Liver (tissue), 9 donors: ENCODE measurements around the gene ZNF22. TPM values are rescaled to one million over a fixed set of nuclear protein-coding genes. Genes with fewer than 3 reads are reported as not detected.

ENCODE experiments used
- DNase-seq: peaks from one replicate; pipeline ENCODE4 v3.0.0-alpha.2; 2017; ENCODE audit warnings: low spot score
- H3K27ac ChIP-seq, 2 donors: one replicate each; pipeline ENCODE4 v1.7.0; 2013; ENCODE audit warnings: inconsistent platforms in 2 of 2, low read length in 2 of 2, control low read depth in 1 of 2, low read depth in 1 of 2, mild to moderate bottlenecking in 1 of 2
- H3K27me3 ChIP-seq, 4 donors: one replicate each; pipeline versions ENCODE4 v1.6.1 to v1.7.0; 2013; ENCODE audit warnings: low read length in 3 of 4, inconsistent platforms in 1 of 4, mild to moderate bottlenecking in 1 of 4, moderate library complexity in 1 of 4; ENCODE audit not compliant: control insufficient read depth in 4 of 4, insufficient read depth in 4 of 4
- H3K36me3 ChIP-seq, 4 donors: one replicate each; pipeline versions ENCODE4 v1.6.1 to v1.7.0; 2013; ENCODE audit warnings: low read length in 3 of 4, mild to moderate bottlenecking in 3 of 4, low read depth in 1 of 4, moderate library complexity in 1 of 4; ENCODE audit not compliant: control insufficient read depth in 4 of 4, insufficient read depth in 3 of 4
- H3K4me1 ChIP-seq, 4 donors: one replicate each; pipeline versions ENCODE4 v1.6.1 to v1.7.0; 2013; ENCODE audit warnings: low read length in 3 of 4, mild to moderate bottlenecking in 3 of 4, moderate library complexity in 1 of 4; ENCODE audit not compliant: control insufficient read depth in 4 of 4, insufficient read depth in 4 of 4
- H3K4me3 ChIP-seq, 3 donors: one replicate each; pipeline versions ENCODE4 v1.6.1 to v1.7.0; 2013; ENCODE audit warnings: low read length in 3 of 3, control low read depth in 1 of 3, low read depth in 1 of 3, mild to moderate bottlenecking in 1 of 3
- H3K9ac ChIP-seq, 2 donors: one replicate each; pipeline ENCODE4 v1.7.0; 2013; ENCODE audit warnings: low read length in 2 of 2, mild to moderate bottlenecking in 2 of 2, moderate library complexity in 2 of 2, control low read depth in 1 of 2, low read depth in 1 of 2
- H3K9me3 ChIP-seq, 4 donors: one replicate each; pipeline versions ENCODE4 v1.6.1 to v1.7.0; 2013; ENCODE audit warnings: low read length in 3 of 4; ENCODE audit not compliant: control insufficient read depth in 4 of 4
- ATF3 ChIP-seq: IDR thresholded peaks from 2 replicates; pipeline ENCODE4 v1.6.1; 2016; ENCODE audit warnings: antibody characterized with exemption
- CTCF ChIP-seq: fragments of 150-350 bp; IDR thresholded peaks from 2 replicates; pipeline ENCODE4 v1.5.1; 2017; ENCODE audit warnings: improper control_type of control experiment, low read depth, low read length; ENCODE audit not compliant: missing input control
- EGR1 ChIP-seq, 2 donors: IDR thresholded peaks; 2 replicates each; pipeline ENCODE4 v1.6.1; 2016 to 2018; ENCODE audit warnings: antibody characterized with exemption in 2 of 2, low read depth in 2 of 2
- FOXA1 ChIP-seq: IDR thresholded peaks from 2 replicates; pipeline ENCODE4 v1.6.1; 2016; ENCODE audit warnings: antibody characterized with exemption
- FOXA2 ChIP-seq: IDR thresholded peaks from 2 replicates; pipeline ENCODE4 v1.6.1; 2016; ENCODE audit warnings: antibody characterized with exemption
- GABPA ChIP-seq, 2 donors: IDR thresholded peaks in 1 of 2; conservative IDR thresholded peaks in 1 of 2; 2 replicates each; pipeline ENCODE4 v1.6.1; 2016; ENCODE audit warnings: antibody characterized with exemption in 2 of 2, mild to moderate bottlenecking in 1 of 2, moderate library complexity in 1 of 2
- HNF4A ChIP-seq, 2 donors: conservative IDR thresholded peaks; 2 replicates each; pipeline ENCODE4 v1.6.1; 2016; ENCODE audit warnings: antibody characterized with exemption in 2 of 2, mild to moderate bottlenecking in 2 of 2
- HNF4G ChIP-seq: IDR thresholded peaks from 2 replicates; pipeline ENCODE4 v1.6.1; 2016; ENCODE audit warnings: antibody characterized with exemption
- JUND ChIP-seq, 2 donors: IDR thresholded peaks; 2 replicates each; pipeline ENCODE4 v1.6.1; 2016; ENCODE audit warnings: antibody characterized with exemption in 2 of 2
- NR2F2 ChIP-seq: IDR thresholded peaks from 2 replicates; pipeline ENCODE4 v1.6.1; 2016; ENCODE audit warnings: antibody characterized with exemption
- RAD21 ChIP-seq, 2 donors: IDR thresholded peaks; 2 replicates each; pipeline ENCODE4 v1.6.1; 2016; ENCODE audit warnings: antibody characterized with exemption in 2 of 2, mild to moderate bottlenecking in 2 of 2
- RXRA ChIP-seq, 2 donors: IDR thresholded peaks; 2 replicates each; pipeline ENCODE4 v1.6.1; 2017 to 2018; ENCODE audit warnings: antibody characterized with exemption in 2 of 2, mild to moderate bottlenecking in 1 of 2
- SP1 ChIP-seq: IDR thresholded peaks from 2 replicates; pipeline ENCODE4 v1.6.1; 2018; ENCODE audit warnings: antibody characterized with exemption, mild to moderate bottlenecking
- TAF1 ChIP-seq: conservative IDR thresholded peaks from 2 replicates; pipeline ENCODE4 v1.6.1; 2016; ENCODE audit warnings: antibody characterized with exemption, mild to moderate bottlenecking
- YY1 ChIP-seq: IDR thresholded peaks from 2 replicates; pipeline ENCODE4 v1.6.1; 2016; ENCODE audit warnings: antibody characterized with exemption, mild to moderate bottlenecking
- ZBTB33 ChIP-seq: IDR thresholded peaks from 2 replicates; pipeline ENCODE4 v1.6.1; 2016; ENCODE audit warnings: antibody characterized with exemption
- WGBS: extraction: QIAGEN DNeasy Blood & Tissue Kit; methylation state at CpG from one replicate; pipeline ENCODE4 v1.1.7; 2013; 5-methylcytosine and 5-hydroxymethylcytosine counted together
- polyA plus RNA-seq, 2 donors: library from polyadenylated mRNA; stranded (reverse) in 1 of 2; unstranded in 1 of 2; fragments of 200-250 nt in 1 of 2; fragments of >200 nt in 1 of 2; fragmentation: Nextera tagmentation in 1 of 2; extraction: Ambion mirVana in 1 of 2; gene quantifications; one replicate each; pipeline versions ENCODE4 v1.2.1 to v1.2.3, GENCODE V29; 2013 to 2015
- total RNA-seq, 2 donors: library from RNA; depleted of rRNA; stranded (reverse); fragments of >200 nt; gene quantifications; one replicate each; pipeline ENCODE4 v1.2.3, GENCODE V29; 2014
- TF ChIP-seq, protein P1 (sequence below): IDR thresholded peaks from 2 replicates; pipeline ENCODE4 v1.6.1; 2016; ENCODE audit warnings: antibody characterized with exemption
- donor health status: healthy.
- donor health status: healthy.
- donor health status: healthy.
- donor health status: healthy.
- donor health status: healthy.

The ZNF22 gene
- total and polyA plus RNA-seq, 4 donors = 10.3 to 22.6 (median 20.3) TPM

GRCh38 chr10:44977287-44978212, 23.2 kb upstream of the ZNF22 start:
- peak overlapping the region; percentile 92 to 95 for H3K9ac ChIP-seq
- TF ChIP-seq SP1 (peak; percentile 11), EGR1 (IDR thresholded peaks at IDR 0.05; ENCODE audit: low read depth in 2 of 2) (peak in 1 of 2 donors; percentile 72), RXRA (IDR thresholded peaks at IDR 0.05) (peak; percentile 48 to 73), RAD21 (IDR thresholded peaks at IDR 0.05) (peak in 1 of 2 donors; percentile 11)
- TF ChIP-seq, protein P1, sequence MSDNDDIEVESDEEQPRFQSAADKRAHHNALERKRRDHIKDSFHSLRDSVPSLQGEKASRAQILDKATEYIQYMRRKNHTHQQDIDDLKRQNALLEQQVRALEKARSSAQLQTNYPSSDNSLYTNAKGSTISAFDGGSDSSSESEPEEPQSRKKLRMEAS = no peak
- H3K27ac ChIP-seq = peak overlapping the region; percentile 91 to 94
- no peaks in the 10 kb centered on the region for H3K27me3 ChIP-seq
- peaks cover 24 to 57% (median 46%) of the 10 kb centered on the region in 4 donors for H3K4me1 ChIP-seq
- peak overlapping the region; percentile 68 to 90 (median 88) for H3K4me3 ChIP-seq
- no peak for DNase-seq
- H3K9me3 ChIP-seq = no peaks in the 10 kb centered on the region
- H3K36me3 ChIP-seq = peaks cover 0 to 5% (median under 1%) of the 10 kb centered on the region in 4 donors
- 25% methylated on average over 25 of the region's 25 CpGs for WGBS

DNA sequence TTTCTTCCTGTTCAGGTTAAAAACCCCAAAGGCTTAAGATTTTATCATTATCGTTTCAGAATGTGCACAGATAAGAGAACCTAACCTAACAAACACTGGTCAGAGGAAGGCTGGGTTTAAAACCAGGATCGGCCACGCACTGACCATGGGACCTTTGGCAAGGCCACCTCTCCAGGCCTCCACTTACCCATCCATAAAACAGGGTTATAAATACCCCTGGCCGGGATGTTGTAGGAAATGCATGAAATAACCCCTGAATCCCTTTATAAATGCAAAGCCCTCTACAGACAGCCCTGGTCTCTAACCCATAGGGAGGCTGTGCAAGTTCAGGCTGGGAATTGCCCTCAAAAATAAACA, 22.5 kb upstream of the ZNF22 start:
- DNase-seq = no peak
- Histone ChIP-seq H3K4me1 (peaks cover 24 to 57% (median 48%) of the 10 kb centered on the region in 4 donors), H3K9me3 (no peaks in the 10 kb centered on the region), H3K4me3 (peak overlapping the region; percentile 68 to 90 (median 88)), H3K27me3 (no peaks in the 10 kb centered on the region), H3K36me3 (peaks cover 0 to 5% (median under 1%) of the 10 kb centered on the region in 4 donors), H3K27ac (peak overlapping the region; percentile 91 to 94), H3K9ac (peak overlapping the region; percentile 92 to 95)
- no peak for TF ChIP-seq TAF1
- 8% methylated on average over 4 of the region's 4 CpGs for whole genome bisulfite sequencing

DNA sequence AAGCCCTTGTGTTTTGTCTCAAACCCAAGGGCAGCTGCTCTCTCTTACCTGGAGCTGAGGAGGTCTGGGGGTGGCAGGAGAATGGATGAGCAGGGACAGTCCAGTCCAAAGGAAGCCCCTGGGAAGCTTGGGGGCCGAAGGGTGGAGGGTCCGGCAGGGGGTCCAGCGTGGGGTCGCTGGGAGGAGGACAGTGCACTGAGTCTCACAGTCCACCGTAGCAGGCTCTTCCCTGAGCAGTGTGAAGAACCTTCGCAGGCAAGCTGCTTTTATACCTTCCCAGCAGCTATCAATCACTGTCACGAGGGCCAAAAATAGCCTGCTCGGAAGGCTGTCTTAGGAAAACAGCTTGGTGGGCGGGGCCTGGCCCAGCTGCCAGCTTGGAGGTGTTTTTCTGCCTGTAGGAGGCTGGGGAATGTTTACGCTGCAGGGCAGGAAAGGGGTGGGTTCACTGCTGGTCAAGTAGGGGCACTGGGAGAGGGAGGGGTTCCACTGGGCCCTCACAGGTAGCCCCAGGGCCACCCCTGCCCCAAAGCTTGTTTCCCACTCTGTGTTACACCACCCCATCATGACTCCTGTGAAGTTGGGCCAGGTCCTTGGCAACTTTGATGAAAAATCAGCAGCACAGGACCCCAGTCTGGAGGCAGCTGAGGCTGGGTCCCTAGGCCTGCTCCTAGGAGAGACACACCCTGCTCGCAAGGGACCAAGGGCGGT, 22.0 kb upstream of the ZNF22 start, which contains the start of gene DEPP1:
TSS of gene DEPP1 (minus strand) at position 240 of the 711 bp plus-strand sequence. CDS start 779 bp downstream, outside the sequence.
- Histone ChIP-seq H3K4me3 (peak within 1 kb of the TSS; percentile 68 to 90 (median 88)), H3K9ac (peak within 1 kb of the TSS; percentile 92 to 95), H3K4me1 (peaks cover 24 to 57% (median 48%) of the 10 kb centered on the region in 4 donors), H3K27me3 (no peaks in the 10 kb centered on the region), H3K9me3 (no peaks in the 10 kb centered on the region), H3K27ac (peak within 1 kb of the TSS; percentile 91 to 94), H3K36me3 (peaks cover 0 to 5% (median under 1%) of the 10 kb centered on the region in 4 donors)
- peak; percentile 75 for DNase-seq
- 13% methylated on average over 12 of the region's 12 CpGs for WGBS
- TF ChIP-seq FOXA1 (no peak), GABPA (IDR thresholded peaks at IDR 0.05 in 1 of 2, conservative IDR thresholded peaks at IDR 0.05 in 1 of 2) (no peak), ZBTB33 (no peak), TAF1 (peak; percentile 100), CTCF (peak; percentile 30), HNF4A (conservative IDR thresholded peaks at IDR 0.05) (peak; percentile 62 to 70), RAD21 (IDR thresholded peaks at IDR 0.05) (peak; percentile 42 to 48), EGR1 (IDR thresholded peaks at IDR 0.05; ENCODE audit: low read depth in 2 of 2) (no peak), NR2F2 (peak; percentile 63), JUND (IDR thresholded peaks at IDR 0.05) (peak in 1 of 2 donors; percentile 59), HNF4G (peak; percentile 36), YY1 (peak; percentile 24), FOXA2 (peak; percentile 63), ATF3 (no peak)
- TF ChIP-seq, protein P1 = peak; percentile 32
